Aorta (tissue), 5 donors: Measurements from ENCODE around the gene CYTH3. TPM values are rescaled to one million over a fixed set of nuclear protein-coding genes. Genes with fewer than 3 reads are reported as not detected.
A peak's percentile ranks its signal among the peaks of the same experiment; 100 is the strongest.

Source experiments
- ATAC-seq: fragments of 200-7000 bp; cut with Tn5 transposase; one replicate; pipeline ENCODE4 v1.9.1; 2022; ENCODE audit warnings: moderate library complexity; ENCODE audit not compliant: low FRiP score
- DNase-seq, 2 donors: peaks; one replicate each; pipeline ENCODE4 v3.0.0-alpha.2; 2020
- H3K27ac ChIP-seq, 2 donors: one replicate each; pipeline ENCODE4 v1.5.1; 2013; ENCODE audit warnings: low read length in 2 of 2, mild to moderate bottlenecking in 2 of 2, moderate library complexity in 2 of 2, control low read depth in 1 of 2, inconsistent platforms in 1 of 2, low read depth in 1 of 2
- H3K27me3 ChIP-seq, 2 donors: one replicate each; pipeline ENCODE4 v1.6.1; 2013; ENCODE audit warnings: control low read depth in 1 of 2, low read length in 1 of 2, mild to moderate bottlenecking in 1 of 2, moderate library complexity in 1 of 2; ENCODE audit not compliant: insufficient read depth in 2 of 2, control insufficient read depth in 1 of 2
- H3K36me3 ChIP-seq, 2 donors: one replicate each; pipeline ENCODE4 v1.6.1; 2013; ENCODE audit warnings: control low read depth in 1 of 2, low read length in 1 of 2, mild to moderate bottlenecking in 1 of 2; ENCODE audit not compliant: insufficient read depth in 2 of 2, control insufficient read depth in 1 of 2
- H3K4me1 ChIP-seq, 2 donors: one replicate each; pipeline ENCODE4 v1.6.1; 2013; ENCODE audit warnings: low read length in 2 of 2, control low read depth in 1 of 2, mild to moderate bottlenecking in 1 of 2, moderate library complexity in 1 of 2; ENCODE audit not compliant: insufficient read depth in 2 of 2, control insufficient read depth in 1 of 2
- H3K4me3 ChIP-seq, 2 donors: one replicate each; pipeline ENCODE4 v1.5.1; 2013; ENCODE audit warnings: low read length in 2 of 2, control low read depth in 1 of 2, mild to moderate bottlenecking in 1 of 2
- H3K9me3 ChIP-seq: one replicate; pipeline ENCODE4 v1.6.1; 2013; ENCODE audit warnings: mild to moderate bottlenecking, low read length; ENCODE audit not compliant: control insufficient read depth
- WGBS, 2 donors: extraction: QIAGEN DNeasy Blood & Tissue Kit; methylation state at CpG; one replicate each; pipeline ENCODE4 v1.1.7; 2013; 5-methylcytosine and 5-hydroxymethylcytosine counted together
- intact Hi-C, 2 donors: fragments of 100-400 bp; cut with DNase I; formaldehyde crosslinking; loops; one replicate each; pipeline versions ENCODE4 v1.14.2 to v1.15.0; 2022
- polyA plus RNA-seq, 2 donors: library from polyadenylated mRNA; stranded (reverse); fragments of 200-250 nt; gene quantifications; one replicate each; pipeline ENCODE4 v1.2.3, GENCODE V29; 2013
- total RNA-seq, 2 donors: library from RNA; stranded (reverse); fragmentation: NEBNext Ultra II Directional; extraction: Animal tissue kit (Norgen Biotek cat#: 25700); gene quantifications; one replicate each; pipeline ENCODE4 v1.2.1, GENCODE V29; 2021
- donor health status: healthy with polysubstance abuse.
- donor health status: Bipolar disorder and iron deficiency.
- donor health status: DM: no; HTN: no; CAD: no.
- donor health status: DM: no; HTN: no; CAD: no.
- donor health status: DM: yes; HTN: yes; CAD: no.

The CYTH3 gene
- total and polyA plus RNA-seq, 4 donors = 20.2 to 63.7 (median 49.0) TPM

- no peaks in the 10 kb centered on the region for H3K36me3 ChIP-seq
- DNase-seq (no peak), ATAC-seq (no peak)
- intact Hi-C loops = no loop called here
- no peak overlapping the region for H3K27ac ChIP-seq
- WGBS, 2 donors = 91 to 94% methylated on average over 4 of the region's 4 CpGs
- no peaks in the 10 kb centered on the region for H3K27me3 ChIP-seq
- no peaks in the 10 kb centered on the region for H3K4me1 ChIP-seq
- H3K4me3 ChIP-seq = no peak overlapping the region
- no peaks in the 10 kb centered on the region for H3K9me3 ChIP-seq
These were observed 5.1 kb upstream of the CYTH3 start for GRCh38 chr7:6277476-6277875.

- 82 to 87% methylated on average over 9 of the region's 9 CpGs for WGBS, 2 donors
- intact Hi-C loops = no loop called here
- no peaks in the 10 kb centered on the region for H3K36me3 ChIP-seq
These were observed 4.5 kb upstream of the CYTH3 start for GRCh38 chr7:6276911-6277408.

GRCh38 chr7:6274743-6275142 is 2.3 kb upstream of the CYTH3 start:
- no peaks in the 10 kb centered on the region for H3K27me3 ChIP-seq
- intact Hi-C loops = loop anchor here (5.0 kb wide), 3 partner anchors 43 to 112 kb away; no protein-coding TSS in a partner anchor
- no peak overlapping the region for H3K4me3 ChIP-seq
- H3K27ac ChIP-seq = no peak overlapping the region
- ATAC-seq = no peak
- no peaks in the 10 kb centered on the region for H3K9me3 ChIP-seq
- DNase-seq = no peak
- WGBS, 2 donors = 78 to 83% methylated on average over 2 of the region's 2 CpGs
- no peaks in the 10 kb centered on the region for H3K4me1 ChIP-seq
- H3K36me3 ChIP-seq = no peaks in the 10 kb centered on the region

More at GRCh38 chr7:6276911-6277408, 4.5 kb upstream of the CYTH3 start:
- no peak for ATAC-seq
- Histone ChIP-seq H3K4me1 (no peaks in the 10 kb centered on the region), H3K27ac (no peak overlapping the region), H3K27me3 (no peaks in the 10 kb centered on the region), H3K9me3 (no peaks in the 10 kb centered on the region), H3K4me3 (no peak overlapping the region)
- DNase-seq = peak in 1 of 2 donors; percentile 28

- Histone ChIP-seq H3K4me1 (no peaks in the 10 kb centered on the region), H3K36me3 (no peaks in the 10 kb centered on the region), H3K4me3 (no peak overlapping the region), H3K27me3 (no peaks in the 10 kb centered on the region), H3K9me3 (no peaks in the 10 kb centered on the region), H3K27ac (no peak overlapping the region)
- intact Hi-C loops = loop anchor here (5.0 kb wide), 3 partner anchors 43 to 112 kb away; no protein-coding TSS in a partner anchor
- peak in 1 of 2 donors; percentile 35 for DNase-seq
- WGBS, 2 donors = 93 to 94% methylated on average over 11 of the region's 11 CpGs
- no peak for ATAC-seq
These were observed 1.6 kb upstream of the CYTH3 start for GRCh38 chr7:6273917-6274630.

- WGBS, 2 donors = 88% methylated on average over 6 of the region's 6 CpGs
These were observed 985 bp upstream of the CYTH3 start for GRCh38 chr7:6273380-6273837.

GRCh38 chr7:6271694-6272440 is 557 bp downstream of the CYTH3 start:
- peak overlapping the region in 1 of 2 donors; percentile 36 for H3K27ac ChIP-seq
- WGBS, 2 donors = 0 to 1% methylated on average over 59 to 74 of the region's 74 CpGs
- H3K4me1 ChIP-seq = no peaks in the 10 kb centered on the region
- intact Hi-C loops = loop anchor here (1.0 to 5.0 kb wide), 5 partner anchors 45 to 110 kb away; no protein-coding TSS in a partner anchor
- no peaks in the 10 kb centered on the region for H3K9me3 ChIP-seq
- ATAC-seq (peak; percentile 35), DNase-seq (peak; percentile 58 to 78)
- H3K4me3 ChIP-seq = peak overlapping the region; percentile 91 to 98
- no peaks in the 10 kb centered on the region for H3K36me3 ChIP-seq
- no peaks in the 10 kb centered on the region for H3K27me3 ChIP-seq

More at GRCh38 chr7:6273380-6273837, 985 bp upstream of the CYTH3 start:
- ATAC-seq (no peak), DNase-seq (peak in 1 of 2 donors; percentile 35)
- Histone ChIP-seq H3K27me3 (no peaks in the 10 kb centered on the region), H3K4me3 (no peak overlapping the region), H3K9me3 (no peaks in the 10 kb centered on the region), H3K4me1 (no peaks in the 10 kb centered on the region), H3K27ac (no peak overlapping the region), H3K36me3 (no peaks in the 10 kb centered on the region)
- intact Hi-C loops = loop anchor here (5.0 kb wide), 3 partner anchors 44 to 111 kb away; no protein-coding TSS in a partner anchor

- peak overlapping the region in 1 of 2 donors; percentile 36 for H3K27ac ChIP-seq
These were observed 1.3 kb downstream of the CYTH3 start for GRCh38 chr7:6271060-6271658.

GRCh38 chr7:6269527-6269926 is 2.9 kb downstream of the CYTH3 start:
- H3K9me3 ChIP-seq = no peaks in the 10 kb centered on the region
- no peaks in the 10 kb centered on the region for H3K27me3 ChIP-seq
- H3K36me3 ChIP-seq = no peaks in the 10 kb centered on the region
- ATAC-seq = no peak
- H3K27ac ChIP-seq = no peak overlapping the region
- no peak overlapping the region for H3K4me3 ChIP-seq
- WGBS, 2 donors = 5 to 6% methylated on average over 4 of the region's 4 CpGs
- no peak for DNase-seq
- intact Hi-C loops = no loop called here
- no peaks in the 10 kb centered on the region for H3K4me1 ChIP-seq

More at GRCh38 chr7:6271060-6271658, 1.3 kb downstream of the CYTH3 start:
- Histone ChIP-seq H3K4me3 (peak overlapping the region; percentile 91 to 98), H3K27me3 (no peaks in the 10 kb centered on the region), H3K4me1 (no peaks in the 10 kb centered on the region), H3K9me3 (no peaks in the 10 kb centered on the region), H3K36me3 (no peaks in the 10 kb centered on the region)
- 0% methylated on average over 16 of the region's 16 CpGs for WGBS, 2 donors
- peak; percentile 83 to 87 for DNase-seq
- peak; percentile 82 for ATAC-seq
- intact Hi-C loops = loop anchor here (2.0 to 5.0 kb wide), 4 partner anchors 46 to 109 kb away; no protein-coding TSS in a partner anchor
